ENCODE data around the gene UNC13C.

UNC13C gene

DNA sequence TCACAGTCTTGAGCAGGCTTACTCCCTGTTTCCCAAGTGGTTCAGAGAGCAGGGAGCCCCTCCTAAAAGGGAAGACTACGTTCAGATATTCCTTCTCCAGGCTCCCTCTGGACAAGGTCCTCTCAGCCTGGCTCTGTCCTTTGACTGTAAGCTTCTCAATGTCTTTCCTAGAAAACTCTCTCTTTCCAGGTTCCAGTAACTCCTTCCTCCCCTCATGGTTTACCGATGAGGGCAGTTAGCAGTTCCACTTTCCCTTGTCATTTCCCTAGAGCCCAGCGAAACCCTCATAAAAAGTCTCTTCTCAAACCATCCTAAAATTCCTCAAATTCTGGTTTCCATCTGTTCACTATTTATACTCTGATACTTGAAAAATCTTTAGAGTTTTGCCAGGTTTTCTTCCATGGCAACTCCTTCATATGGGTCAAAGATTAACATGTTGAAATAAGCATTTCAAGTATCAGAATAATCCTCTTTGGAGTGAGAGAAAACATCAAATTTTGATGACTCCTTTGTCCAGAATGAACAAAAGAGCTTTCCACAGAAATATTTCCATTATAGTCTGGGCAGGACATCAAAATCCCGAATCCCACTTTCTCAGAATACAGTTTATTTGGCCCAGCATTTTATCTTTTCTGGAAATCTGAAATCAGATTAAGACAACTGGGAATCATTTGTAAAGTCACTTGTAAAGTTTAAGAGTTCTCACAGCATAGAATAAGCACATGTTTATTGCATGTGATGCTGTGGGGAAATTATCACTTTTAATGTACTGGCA lies 599.4 kb downstream of the UNC13C start:
- no peak for DNase-seq

- DNase-seq: no peak
Measured at GRCh38 chr15:54579855-54580254, 601.6 kb downstream of the UNC13C start.

GRCh38 chr15:54580643-54581042 lies 602.4 kb downstream of the UNC13C start:
- no peak for DNase-seq

DNA sequence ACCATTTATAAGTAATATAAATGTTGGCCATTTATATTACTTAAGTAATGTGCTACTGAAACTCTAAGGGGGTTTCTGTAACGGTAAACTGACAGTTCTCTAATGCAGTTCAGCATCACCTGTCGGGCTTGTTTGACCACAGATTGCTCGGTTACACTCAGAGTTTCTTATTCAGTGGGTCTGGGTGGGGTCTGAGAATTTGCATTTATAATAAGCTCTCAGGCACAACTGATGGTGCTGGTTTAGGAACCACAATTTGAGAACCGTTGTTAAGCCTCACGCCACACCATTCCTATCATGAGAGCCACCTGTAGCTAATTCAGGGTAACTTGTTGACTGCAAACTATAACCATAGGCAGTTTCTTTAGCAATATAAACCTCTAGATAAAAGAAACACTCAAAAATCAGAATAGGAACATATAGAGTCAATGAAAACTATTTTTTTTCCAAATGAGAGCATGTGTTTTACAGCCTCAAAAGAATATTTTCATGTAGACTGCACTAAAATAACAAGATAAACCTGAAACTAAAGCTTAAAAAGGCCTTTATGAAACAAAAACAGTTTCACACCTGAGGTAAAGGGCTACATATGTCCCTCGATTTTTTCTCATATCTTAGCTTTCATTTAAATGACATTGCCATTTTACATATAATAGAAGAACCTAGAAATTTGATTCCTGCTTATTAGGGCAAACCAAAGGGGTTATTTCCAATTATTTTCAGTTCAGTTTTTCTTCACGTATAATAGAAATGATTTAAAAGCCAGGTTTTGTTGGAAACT lies 604.8 kb downstream of the UNC13C start:
- no peak for DNase-seq

DNA sequence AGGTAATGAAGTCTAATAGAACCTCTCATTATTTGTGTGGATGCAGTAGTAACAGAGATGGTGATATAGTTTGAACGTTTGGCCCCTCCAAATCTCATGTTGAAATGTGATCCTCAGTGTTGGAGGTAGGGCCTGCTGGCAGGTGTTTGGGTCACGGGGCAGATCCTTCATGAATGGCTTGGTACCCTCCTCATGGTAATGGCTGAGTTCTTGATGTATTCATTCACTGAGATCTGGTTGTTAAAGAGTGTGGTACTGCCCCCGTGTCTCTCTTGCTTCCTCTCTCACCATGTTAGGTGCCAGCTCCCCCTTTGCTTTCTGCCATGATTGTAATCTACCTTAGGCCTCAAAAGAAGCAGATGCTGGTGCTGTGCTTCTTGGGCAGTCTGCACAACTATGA lies 606.8 kb downstream of the UNC13C start:
- no peak for DNase-seq

- no peak for DNase-seq
Measured at GRCh38 chr15:54594115-54594514, 615.9 kb downstream of the UNC13C start.

- no peak for DNase-seq
Measured at GRCh38 chr15:54599386-54599785, 621.1 kb downstream of the UNC13C start.

- DNase-seq: no peak
Measured at GRCh38 chr15:54605043-54605442, 626.8 kb downstream of the UNC13C start.

- DNase-seq: no peak
Measured at GRCh38 chr15:54605556-54605955, 627.3 kb downstream of the UNC13C start.

- DNase-seq: no peak
Measured at GRCh38 chr15:54608876-54609835, 630.9 kb downstream of the UNC13C start.

- no peak for DNase-seq
Measured at GRCh38 chr15:54618120-54618519, 639.9 kb downstream of the UNC13C start.

DNA sequence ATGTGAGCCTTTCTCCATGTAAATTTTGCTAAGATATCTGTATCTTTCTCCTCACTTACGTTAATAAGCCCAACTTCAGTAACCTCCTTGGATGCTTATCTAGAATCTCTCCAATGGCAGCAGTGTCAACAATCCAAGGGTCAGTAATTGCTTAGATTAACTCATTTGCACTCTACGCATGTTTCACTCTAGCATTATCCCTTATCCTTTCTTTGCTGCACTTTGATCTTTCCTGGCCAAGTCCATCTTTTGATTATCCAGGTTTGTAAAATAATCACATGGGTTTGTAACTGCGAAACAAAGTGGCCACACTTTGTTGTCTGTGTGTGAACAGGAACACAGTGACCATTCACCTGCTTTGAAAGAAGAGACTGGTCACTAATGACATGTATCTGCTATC lies 640.9 kb downstream of the UNC13C start:
- DNase-seq: no peak

DNA sequence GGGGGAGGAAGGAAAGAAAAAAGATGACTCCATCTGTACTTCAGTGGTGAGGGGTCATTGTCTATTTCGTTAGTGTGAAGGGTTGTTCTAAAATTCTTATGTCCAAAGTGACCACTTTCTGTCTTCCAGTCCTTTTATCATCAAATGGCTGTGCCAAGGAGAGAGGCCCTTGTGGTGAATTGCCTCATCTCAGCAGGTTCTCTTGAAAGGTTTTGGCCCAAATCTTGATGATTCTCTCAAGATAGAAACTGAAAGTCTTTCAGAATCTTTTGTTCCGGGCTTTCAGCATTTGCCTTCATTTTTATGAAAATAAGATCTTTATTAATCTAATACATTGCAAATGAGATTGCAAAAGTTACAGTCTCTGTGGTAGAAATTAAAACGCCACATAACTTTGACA lies 642.7 kb downstream of the UNC13C start:
- no peak for DNase-seq

- no peak for DNase-seq
Measured at GRCh38 chr15:54636147-54636546, 657.9 kb downstream of the UNC13C start.

GRCh38 chr15:54638666-54639065 lies 660.4 kb downstream of the UNC13C start:
- DNase-seq: no peak

DNA sequence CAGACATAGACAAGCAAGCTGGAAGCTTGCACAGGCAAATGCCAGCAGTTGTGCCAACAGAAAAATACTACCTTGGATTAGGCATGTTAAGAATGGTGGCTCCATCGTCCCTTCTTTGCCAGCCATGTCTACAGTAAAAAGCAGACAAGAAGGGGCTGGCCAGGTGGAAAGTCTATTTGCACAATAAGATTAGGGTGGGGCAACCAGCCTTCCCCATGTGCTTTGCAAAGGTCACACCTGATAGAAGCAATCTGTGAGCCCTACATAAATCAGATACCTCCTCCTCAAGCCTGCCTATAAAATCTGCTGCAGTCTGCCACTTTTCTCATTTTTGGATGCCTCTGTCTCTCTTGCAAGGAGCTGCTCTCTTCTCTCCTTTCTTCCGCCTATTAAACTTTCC lies 662.6 kb downstream of the UNC13C start:
- no peak for DNase-seq

DNA sequence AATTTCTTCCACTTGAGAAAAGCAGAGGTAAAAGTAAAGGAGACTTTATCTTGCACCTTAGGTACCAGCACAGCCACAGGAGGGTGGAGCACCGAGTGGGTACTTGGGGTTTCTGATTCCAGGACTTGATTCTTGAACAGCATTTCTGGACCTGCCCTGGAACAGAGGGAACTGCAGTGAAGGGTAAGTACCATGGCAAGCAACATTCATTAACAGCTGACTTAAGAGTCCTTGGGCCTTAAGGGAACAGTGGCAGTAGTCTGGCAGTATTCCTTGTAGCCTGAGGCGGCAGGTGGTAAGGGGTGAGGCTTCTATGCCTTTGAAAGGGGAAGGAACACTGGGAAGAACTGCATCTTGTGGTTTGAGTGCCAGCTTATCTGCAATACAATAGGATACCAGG lies 666.6 kb downstream of the UNC13C start:
- no peak for DNase-seq

GRCh38 chr15:54659646-54660045 lies 681.4 kb downstream of the UNC13C start:
- DNase-seq: no peak

- no peak for DNase-seq
Measured at GRCh38 chr15:54660356-54660755, 682.1 kb downstream of the UNC13C start.

- DNase-seq: no peak
Measured at GRCh38 chr15:54675241-54675640, 697.0 kb downstream of the UNC13C start.

DNA sequence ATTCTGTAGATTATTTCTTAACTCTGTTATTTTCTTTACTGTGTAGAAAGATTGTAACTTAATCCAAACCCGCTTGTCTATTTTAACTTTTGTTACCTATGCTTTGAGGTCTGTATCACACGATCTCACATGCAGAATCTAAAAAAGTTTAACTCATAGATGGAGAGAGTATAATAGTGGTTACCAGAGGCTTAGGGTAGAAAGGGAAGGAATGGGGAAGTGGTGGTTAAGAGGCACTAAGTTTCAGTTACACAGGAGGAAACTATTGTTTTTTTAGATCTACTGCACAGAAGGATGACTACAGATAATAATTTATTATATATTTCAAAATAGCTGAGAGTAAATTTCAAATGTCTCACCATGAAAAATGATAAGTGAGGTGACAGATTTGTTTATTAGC lies 703.3 kb downstream of the UNC13C start:
- no peak for DNase-seq

All from activated CD8-positive, alpha-beta memory T cell treated with anti-CD3 and anti-CD28 coated beads, Interleukin-2, amount 50 U/mL, for 48 hours (primary cell).